A673 (cell line): ENCODE measurements around the gene PTPRR. TPM values are rescaled to one million over a fixed set of nuclear protein-coding genes. Genes with fewer than 3 reads are reported as not detected.

Experiments
- BruUV-seq: library from RNA; stranded (reverse); fragments of 400-500 nt; replicated peaks from 2 replicates; lab custom pipeline; 2021; lab: Mats Ljungman, UMichigan
- CTCF ChIA-PET: fragments of 300-600 bp; sonication (Branson Sonifier 250); formaldehyde crosslinking; loops from one replicate; lab custom pipeline; 2022; ENCODE audit warnings: antibody characterized with exemption; lab: Charles Lee
- POLR2A ChIA-PET: fragments of 300-600 bp; sonication (Branson Sonifier 250); formaldehyde crosslinking; loops from one replicate; lab custom pipeline; 2022; ENCODE audit warnings: antibody characterized with exemption; ENCODE audit not compliant: low non-redundant PET; lab: Charles Lee
- DNase-seq: peaks from one replicate; pipeline ENCODE4 v3.0.0-alpha.2; 2015; ENCODE audit warnings: low spot score
- H3K27ac ChIP-seq: fragments of 200-600 bp; sonication (generic); 2 replicates; pipeline ENCODE4 v1.5.1; 2016; ENCODE audit warnings: mixed run types, low read depth, mild to moderate bottlenecking, mixed read lengths, antibody characterized with exemption, low read length; ENCODE audit not compliant: poor library complexity, severe bottlenecking
- H3K27me3 ChIP-seq: fragments of 200-600 bp; sonication (generic); replicated peaks from 2 replicates; pipeline ENCODE4 v1.6.1; 2017; ENCODE audit warnings: mixed run types, low read depth, mild to moderate bottlenecking, mixed read lengths, antibody characterized with exemption, low read length; ENCODE audit not compliant: insufficient read depth, poor library complexity
- H3K36me3 ChIP-seq: fragments of 200-600 bp; sonication (generic); 2 replicates; pipeline ENCODE4 v1.6.1; 2016; ENCODE audit warnings: mixed run types, mild to moderate bottlenecking, mixed read lengths, antibody characterized with exemption, low read length; ENCODE audit not compliant: insufficient read depth, poor library complexity, severe bottlenecking
- H3K4me1 ChIP-seq: fragments of 200-600 bp; sonication (generic); 2 replicates; pipeline ENCODE4 v1.6.1; 2017; ENCODE audit warnings: mixed run types, mild to moderate bottlenecking, mixed read lengths, antibody characterized with exemption, low read length; ENCODE audit not compliant: insufficient read depth, poor library complexity, severe bottlenecking
- H3K4me3 ChIP-seq: fragments of 200-600 bp; sonication (generic); 2 replicates; pipeline ENCODE4 v1.5.1; 2016; ENCODE audit warnings: low read depth, mixed run types, mild to moderate bottlenecking, mixed read lengths, low read length; ENCODE audit not compliant: poor library complexity, severe bottlenecking
- H3K9me3 ChIP-seq: fragments of 200-600 bp; sonication (generic); 2 replicates; pipeline ENCODE4 v1.6.1; 2016; ENCODE audit warnings: mixed run types, low read depth, mild to moderate bottlenecking, mixed read lengths, antibody characterized with exemption, low read length; ENCODE audit not compliant: poor library complexity, severe bottlenecking
- CTCF ChIP-seq: fragments of 300-800, 200-600 bp; sonication (generic); conservative IDR thresholded peaks from 2 replicates; pipeline ENCODE4 v1.5.1; 2017; ENCODE audit warnings: low read depth, mild to moderate bottlenecking, antibody characterized with exemption, low read length, moderate library complexity, mixed read lengths
- EZH2 ChIP-seq: fragments of 200-600 bp; sonication (generic); IDR thresholded peaks from 2 replicates; pipeline ENCODE4 v1.6.1; 2017; ENCODE audit warnings: borderline replicate concordance, low read depth, mild to moderate bottlenecking, mixed read lengths, antibody characterized with exemption, low read length; ENCODE audit not compliant: poor library complexity, severe bottlenecking
- intact Hi-C: fragments of 100-400 bp; cut with micrococcal nuclease; formaldehyde crosslinking; loops from one replicate; pipeline ENCODE4 v1.10.0; 2022; ENCODE audit not compliant: unreplicated experiment
- total RNA-seq: library from RNA; stranded (reverse); gene quantifications from 2 replicates; pipeline ENCODE4 v1.2.3, GENCODE V29; 2021

PTPRR gene
- total RNA-seq, 1 experiment from 2014 or later: not detected

- no peak overlapping the region for H3K4me3 ChIP-seq
- no peaks in the 10 kb centered on the region for H3K36me3 ChIP-seq
- no peak for TF ChIP-seq CTCF
- no peak for TF ChIP-seq EZH2
- DNase-seq: no peak
- ChIA-PET POLR2A (no interaction called here), CTCF (no interaction called here)
- no peak overlapping the region for H3K27ac ChIP-seq
- no peaks in the 10 kb centered on the region for H3K4me1 ChIP-seq
- intact Hi-C loops: no loop called here
- H3K27me3 ChIP-seq: no peaks in the 10 kb centered on the region
- BruUV-seq: no TSS peak
- H3K9me3 ChIP-seq: no peaks in the 10 kb centered on the region
Measured at GRCh38 chr12:70618371-70618770, 302.2 kb downstream of the PTPRR start.

- Histone ChIP-seq H3K27ac (no peak overlapping the region), H3K27me3 (no peaks in the 10 kb centered on the region), H3K4me1 (no peaks in the 10 kb centered on the region), H3K36me3 (no peaks in the 10 kb centered on the region), H3K9me3 (no peaks in the 10 kb centered on the region), H3K4me3 (no peak overlapping the region)
- BruUV-seq: no TSS peak
- CTCF ChIA-PET: no interaction called here
- DNase-seq: no peak
- TF ChIP-seq CTCF (no peak), EZH2 (no peak)
- intact Hi-C loops: no loop called here
- POLR2A ChIA-PET: no interaction called here
Measured at GRCh38 chr12:70617450-70617849, 303.1 kb downstream of the PTPRR start.

- ChIA-PET POLR2A (no interaction called here), CTCF (no interaction called here)
- no peak overlapping the region for H3K27ac ChIP-seq
- no peaks in the 10 kb centered on the region for H3K9me3 ChIP-seq
- no peak overlapping the region for H3K4me3 ChIP-seq
- TF ChIP-seq CTCF: no peak
- no peak for TF ChIP-seq EZH2
- peaks cover under 1% of the 10 kb centered on the region for H3K27me3 ChIP-seq
- intact Hi-C loops: no loop called here
- H3K36me3 ChIP-seq: no peaks in the 10 kb centered on the region
- H3K4me1 ChIP-seq: no peaks in the 10 kb centered on the region
- BruUV-seq: no TSS peak
- DNase-seq: no peak
Measured at GRCh38 chr12:70615174-70615866, 305.2 kb downstream of the PTPRR start.
